ENCODE data around the gene NEK11.
"Not testable (repeated sequence)": the region's sequence is repeated elsewhere in the genome, so short reads cannot be mapped to it uniquely, and the experiment has no call there.

Gene NEK11

DNA sequence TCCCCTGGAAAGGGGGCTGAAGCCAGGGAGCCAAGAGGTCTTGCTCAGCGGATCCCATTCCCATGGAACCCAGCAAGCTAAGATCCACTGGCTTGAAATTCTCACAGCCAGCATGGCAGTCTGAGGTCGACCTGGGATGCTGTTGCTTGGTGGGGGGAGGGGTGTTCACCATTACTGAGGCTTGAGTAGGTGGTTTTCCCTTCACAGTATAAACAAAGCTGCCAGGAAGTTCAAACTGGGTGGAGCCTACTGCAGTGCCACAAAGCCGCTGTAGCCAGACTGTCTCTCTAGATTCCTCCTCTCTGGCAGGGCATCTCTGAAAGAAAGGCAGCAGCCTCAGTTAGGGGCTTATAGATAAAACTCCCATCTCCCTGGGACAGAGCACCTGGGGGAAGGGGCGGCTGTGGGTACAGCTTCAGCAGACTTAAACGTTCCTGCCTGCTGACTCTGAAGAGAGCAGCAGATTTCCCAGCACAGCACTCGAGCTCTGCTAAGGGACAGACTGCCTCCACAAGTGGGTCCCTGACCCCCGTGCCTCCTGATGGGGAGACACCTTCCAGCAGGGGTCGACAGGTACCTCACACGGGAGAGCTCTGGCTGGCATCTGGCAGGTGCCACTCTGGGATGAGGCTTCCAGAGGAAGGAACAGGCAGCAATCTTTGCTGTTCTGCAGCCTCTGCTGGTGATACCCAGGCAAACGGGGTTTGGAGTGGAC is 15.8 kb downstream of the NEK11 start:
- DNase-seq (ENCODE audit: low read depth in 2 of 2), result not testable (repeated sequence)

DNA sequence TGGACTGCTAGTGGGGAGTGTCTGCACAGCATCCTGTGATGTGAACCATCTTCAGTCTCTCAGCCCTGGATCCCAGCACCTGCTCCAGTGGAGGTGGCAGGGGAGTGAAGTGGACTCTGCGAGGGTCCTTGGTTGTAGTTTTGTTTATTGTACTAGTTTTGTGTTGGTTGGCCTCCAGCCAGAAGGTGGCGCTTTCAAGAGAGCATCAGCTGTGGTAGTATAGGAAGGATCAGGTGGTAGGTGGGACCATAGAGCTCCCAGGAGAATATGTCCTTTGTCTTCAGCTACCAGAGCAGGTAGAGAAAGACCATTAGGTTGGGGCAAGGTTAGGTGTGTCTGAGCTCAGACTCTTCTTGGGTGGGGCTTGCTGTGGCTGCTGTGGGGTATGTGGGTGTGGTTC is 20.9 kb downstream of the NEK11 start:
- DNase-seq (ENCODE audit: low read depth in 2 of 2), result no peak

GRCh38 chr3:131048030-131048429 is 21.4 kb downstream of the NEK11 start:
- DNase-seq (ENCODE audit: low read depth in 2 of 2), result no peak

DNA sequence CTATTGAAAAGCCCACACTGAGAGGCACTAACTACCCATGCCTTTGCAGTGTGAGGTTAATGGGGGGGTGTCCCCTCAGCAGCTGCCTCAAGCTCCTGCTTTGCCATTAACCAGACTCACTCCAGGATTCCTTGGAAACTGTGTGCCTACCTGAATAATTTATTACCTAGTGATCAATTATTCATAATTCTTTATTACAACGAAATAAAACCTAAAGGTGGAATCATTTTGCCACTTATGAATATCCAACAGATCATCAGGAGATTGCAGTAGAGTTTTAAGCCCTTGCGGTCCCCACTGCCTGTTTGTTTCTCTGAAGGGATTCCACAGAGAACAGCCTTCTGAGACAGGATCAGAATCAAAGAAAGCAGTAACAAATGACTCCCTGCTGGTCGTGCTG is 23.3 kb downstream of the NEK11 start:
- DNase-seq (ENCODE audit: low read depth in 2 of 2), result no peak

- no peak for DNase-seq (ENCODE audit: low read depth in 2 of 2)
Observed at GRCh38 chr3:131053043-131053859, 26.6 kb downstream of the NEK11 start.

DNA sequence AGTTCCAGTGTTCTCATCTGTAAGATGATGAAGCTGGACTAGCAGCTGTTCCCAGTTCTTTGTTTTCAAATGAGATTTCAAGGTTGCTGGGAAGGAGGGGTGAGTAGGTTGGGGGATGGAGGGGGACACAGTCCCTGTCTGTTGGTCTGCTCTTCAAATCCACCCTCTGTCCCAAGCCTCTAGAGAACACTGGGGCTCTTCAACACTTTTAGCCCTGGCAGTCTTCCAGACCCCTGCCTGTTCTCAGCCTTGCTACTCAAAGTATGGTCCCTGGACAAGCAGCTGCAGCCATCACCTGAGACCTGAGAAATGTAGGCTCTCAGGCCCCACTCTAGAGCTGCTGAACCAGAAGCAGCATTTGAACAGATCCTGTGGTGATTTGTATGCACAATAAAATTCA is 41.3 kb downstream of the NEK11 start:
- DNase-seq (ENCODE audit: low read depth in 2 of 2), result no peak

DNA sequence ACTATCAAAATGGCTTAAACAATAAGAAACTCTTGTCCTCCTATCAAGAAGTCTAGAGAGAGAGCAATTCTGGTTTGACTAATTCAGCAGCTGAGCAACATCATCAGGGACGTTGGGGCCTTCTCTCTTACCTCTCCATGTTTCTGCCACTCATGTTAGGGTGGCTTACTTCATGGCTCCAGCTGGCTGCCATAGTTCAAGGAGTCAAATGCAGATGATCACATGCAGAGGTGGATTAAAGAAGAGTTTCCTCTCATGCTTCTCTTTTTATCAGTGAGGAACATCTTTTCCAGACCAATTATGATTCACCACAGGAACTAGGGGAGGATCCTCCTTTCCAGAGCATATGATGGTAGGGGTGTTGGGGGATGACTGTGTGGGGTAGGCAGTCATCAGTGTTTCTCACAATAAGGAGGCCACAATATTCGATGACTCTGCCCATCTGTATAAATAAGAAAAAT is 45.5 kb downstream of the NEK11 start:
- DNase-seq (ENCODE audit: low read depth in 2 of 2), result no peak

DNA sequence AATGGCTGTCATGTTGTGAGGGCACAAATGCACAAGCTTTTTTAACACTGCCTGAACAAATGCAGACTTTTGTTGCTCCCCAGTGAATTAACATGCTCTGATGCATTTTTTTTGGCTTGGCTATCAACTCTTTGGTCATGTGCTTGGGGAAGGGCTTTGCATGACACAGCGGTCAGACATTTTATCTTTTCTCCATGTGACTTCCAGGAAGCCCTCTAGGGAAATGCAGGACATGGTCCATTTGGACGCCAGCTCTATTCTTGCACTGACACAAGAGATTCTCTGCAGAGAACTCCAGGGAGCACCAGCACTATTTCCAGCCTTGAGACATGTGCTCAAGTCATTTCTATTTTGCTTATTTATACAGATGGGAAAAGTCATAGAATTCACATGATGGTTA is 46.2 kb downstream of the NEK11 start:
- no peak for DNase-seq (ENCODE audit: low read depth in 2 of 2)

- DNase-seq (ENCODE audit: low read depth in 2 of 2), result no peak
Observed at GRCh38 chr3:131075632-131076328, 49.1 kb downstream of the NEK11 start.

- DNase-seq (ENCODE audit: low read depth in 2 of 2), result no peak
Observed at GRCh38 chr3:131077904-131078303, 51.2 kb downstream of the NEK11 start.

DNA sequence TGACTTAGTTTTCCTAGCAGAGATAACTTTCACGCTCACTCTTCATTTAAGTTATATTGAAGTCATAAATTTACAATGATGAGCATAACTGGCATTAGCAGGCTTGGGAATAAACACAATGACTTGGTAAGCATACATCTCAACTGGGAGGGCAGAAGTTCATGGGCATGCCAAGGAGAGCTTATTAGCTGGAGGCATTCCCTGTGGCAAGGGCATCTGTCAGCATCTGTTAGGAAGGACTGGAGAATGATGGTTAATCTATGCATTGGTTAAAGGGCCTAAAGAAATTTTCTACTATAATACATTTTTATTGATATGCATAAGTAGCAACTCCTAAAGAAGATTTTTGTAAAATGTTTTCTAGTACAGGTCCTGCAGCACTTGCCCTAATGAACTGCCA is 52.4 kb downstream of the NEK11 start:
- no peak for DNase-seq (ENCODE audit: low read depth in 2 of 2)

- no peak for DNase-seq (ENCODE audit: low read depth in 2 of 2)
Observed at GRCh38 chr3:131081224-131081623, 54.5 kb downstream of the NEK11 start.

GRCh38 chr3:131082246-131082645 is 55.6 kb downstream of the NEK11 start:
- DNase-seq (ENCODE audit: low read depth in 2 of 2), result no peak

DNA sequence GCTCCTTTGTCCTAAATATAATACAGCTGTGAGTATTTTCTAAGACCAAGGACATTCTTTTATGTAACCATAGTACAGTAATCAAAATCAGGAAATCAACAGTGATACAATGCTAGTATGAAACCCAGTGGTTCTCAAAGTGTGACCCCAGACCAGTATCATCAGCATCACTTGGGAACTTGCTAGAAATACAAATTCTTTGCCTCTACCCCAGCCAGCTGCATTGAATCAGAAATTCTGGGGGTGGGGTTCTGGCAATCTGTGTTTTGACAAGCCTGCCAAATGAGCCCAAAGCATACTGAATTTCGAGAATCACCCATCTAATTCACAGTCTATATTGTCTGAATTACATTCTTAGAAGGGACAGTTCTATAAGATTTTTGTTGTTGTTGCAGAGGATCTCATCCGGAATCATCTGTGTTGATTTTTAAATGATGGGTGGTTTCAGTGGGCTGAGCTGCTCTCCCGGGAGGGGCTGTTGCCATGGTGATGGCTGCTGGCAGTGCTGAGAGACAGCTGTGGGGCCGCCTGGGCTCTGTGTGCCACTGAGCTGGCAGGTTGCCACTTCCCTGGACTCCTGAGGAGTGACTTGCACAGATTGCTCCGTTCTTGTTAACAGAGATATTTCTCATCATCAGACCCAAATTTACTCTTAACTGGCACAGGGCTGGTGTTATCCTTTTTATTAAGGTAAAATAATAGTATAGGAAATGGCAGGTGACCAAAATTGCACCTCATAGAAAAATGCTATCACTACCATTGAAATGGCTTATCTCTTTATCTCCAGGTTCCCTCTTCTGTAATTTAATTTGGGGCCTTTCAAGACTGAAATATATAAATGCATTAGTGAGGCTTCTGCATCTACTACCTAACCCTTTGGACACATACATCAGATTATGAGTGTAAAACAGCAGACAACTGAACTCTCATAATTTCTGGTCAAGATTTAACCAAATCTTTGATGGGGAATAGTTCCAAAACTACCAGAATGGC is 56.5 kb downstream of the NEK11 start:
- no peak for DNase-seq (ENCODE audit: low read depth in 2 of 2)

GRCh38 chr3:131091768-131092167 is 65.1 kb downstream of the NEK11 start:
- no peak for DNase-seq (ENCODE audit: low read depth in 2 of 2)

DNA sequence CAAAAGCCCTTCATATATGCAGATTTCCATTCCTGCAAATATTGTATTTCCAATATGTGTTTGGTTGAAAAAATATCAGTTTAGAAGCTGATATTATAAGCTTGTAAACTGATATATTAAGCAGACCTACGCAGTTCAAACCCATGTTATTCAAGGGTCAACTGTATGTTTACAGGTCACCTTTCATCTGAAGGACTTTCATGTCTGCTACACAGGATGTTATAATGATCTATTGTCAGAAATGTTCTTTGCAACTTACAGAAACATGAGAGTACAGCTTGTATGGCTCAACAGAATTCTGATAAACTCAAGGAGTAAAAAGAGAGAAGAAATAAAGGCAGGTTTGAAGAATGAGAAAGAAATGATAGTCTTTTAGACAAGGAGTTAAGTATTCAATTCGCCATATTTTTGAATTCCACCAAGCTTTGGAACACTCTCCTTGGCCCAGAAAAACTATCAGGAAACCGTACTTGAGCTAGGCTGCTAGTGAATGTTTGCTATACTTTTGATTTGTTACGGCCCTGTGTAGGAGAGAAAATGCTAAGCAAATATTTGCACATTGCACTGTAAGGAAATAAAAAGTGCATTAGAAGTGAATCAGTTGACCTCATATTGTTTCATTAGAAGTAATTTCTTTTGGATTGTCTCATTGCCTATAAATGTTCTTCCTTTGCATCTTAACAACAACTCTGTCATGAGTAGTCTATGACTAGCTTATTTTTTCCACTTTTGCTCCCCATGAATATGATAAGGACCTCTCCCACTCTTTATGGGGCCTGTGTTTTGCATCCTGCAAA is 81.2 kb downstream of the NEK11 start:
- no peak for DNase-seq (ENCODE audit: low read depth in 2 of 2)

GRCh38 chr3:131109156-131109555 is 82.5 kb downstream of the NEK11 start:
- DNase-seq (ENCODE audit: low read depth in 2 of 2), result no peak

DNA sequence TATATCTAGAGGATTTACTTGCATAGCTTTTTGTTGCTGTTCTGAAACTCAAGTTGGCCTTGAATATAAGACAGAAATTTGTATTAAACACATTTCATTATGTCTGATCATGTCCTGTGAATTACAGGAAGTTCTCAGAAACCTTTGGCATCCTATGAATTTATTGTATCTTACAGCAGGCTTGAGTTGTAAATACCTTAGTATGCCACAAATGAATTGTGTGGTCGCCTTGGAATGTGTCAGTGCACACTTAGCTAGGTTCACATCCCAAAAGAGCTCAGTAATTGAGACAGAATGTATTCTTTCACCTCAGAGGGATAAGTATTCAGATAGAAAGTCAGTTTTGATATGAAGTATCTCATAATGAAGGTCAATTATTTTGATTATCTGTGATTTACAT is 83.4 kb downstream of the NEK11 start:
- no peak for DNase-seq (ENCODE audit: low read depth in 2 of 2)

GRCh38 chr3:131114256-131114655 is 87.6 kb downstream of the NEK11 start:
- no peak for DNase-seq (ENCODE audit: low read depth in 2 of 2)

DNA sequence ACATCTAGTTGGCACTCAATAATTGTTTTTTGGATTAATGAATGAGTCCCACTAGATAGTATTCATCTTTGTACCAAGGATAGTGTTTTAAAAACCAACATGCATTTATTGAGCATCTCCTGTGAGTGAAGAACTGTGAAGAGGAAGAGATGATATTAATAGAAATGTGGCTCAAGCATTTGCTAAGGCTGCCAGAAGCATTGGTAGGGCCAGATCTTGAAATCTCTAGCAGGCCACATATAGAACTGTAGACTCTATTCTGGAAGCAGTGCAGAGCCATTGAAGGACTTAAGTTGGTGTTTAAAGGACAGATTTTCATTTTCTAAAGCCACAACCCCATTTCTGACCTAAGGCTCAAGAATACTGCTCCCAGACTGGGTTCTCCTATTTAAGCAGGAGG is 99.0 kb downstream of the NEK11 start:
- no peak for DNase-seq (ENCODE audit: low read depth in 2 of 2)

GRCh38 chr3:131140891-131141290 is 114.2 kb downstream of the NEK11 start:
- DNase-seq (ENCODE audit: low read depth in 2 of 2), result no peak
